IMR-90 (cell line): ENCODE results near the gene SLC25A33. TPM values are rescaled to one million over a fixed set of nuclear protein-coding genes. Genes with fewer than 3 reads are reported as not detected.

ENCODE experiments used
- ATAC-seq: fragments of 200-7000 bp; cut with Tn5 transposase; 2 replicates; pipeline ENCODE4 v1.9.1; 2020; ENCODE audit warnings: low read depth, mild to moderate bottlenecking, moderate library complexity
- BruUV-seq: library from RNA; stranded (reverse); fragments of 400-500 nt; replicated peaks from 2 replicates; lab custom pipeline; 2021; lab: Mats Ljungman, UMichigan
- CTCF ChIA-PET: fragments of 300-600 bp; formaldehyde crosslinking; extraction: SDS; loops from one replicate; lab custom pipeline; 2021; ENCODE audit warnings: antibody characterized with exemption; lab: Yijun Ruan, JAX
- POLR2A ChIA-PET: fragments of 300-600 bp; sonication (Branson Sonifier 250); formaldehyde crosslinking; loops from one replicate; lab custom pipeline; 2022; ENCODE audit warnings: antibody characterized with exemption; ENCODE audit not compliant: unreplicated experiment; lab: Charles Lee
- DNase-seq: peaks from one replicate; pipeline ENCODE4 v3.0.0; 2013
- H2AFZ ChIP-seq: replicated peaks from 2 replicates; pipeline ENCODE3; 2013; ENCODE audit warnings: low read length, mild to moderate bottlenecking; ENCODE audit not compliant: poor library complexity
- H2AK5ac ChIP-seq: 2 replicates; pipeline ENCODE4 v1.6.1; 2013; ENCODE audit warnings: low read depth, low read length, inconsistent platforms
- H2AK9ac ChIP-seq: replicated peaks from 2 replicates; pipeline ENCODE3; 2013; ENCODE audit warnings: mild to moderate bottlenecking, low read depth, low read length, moderate library complexity; ENCODE audit not compliant: poor library complexity
- H2BK120ac ChIP-seq: 2 replicates; pipeline ENCODE4 v1.6.1; 2013; ENCODE audit warnings: low read depth, low read length, inconsistent platforms
- H2BK15ac ChIP-seq: 3 replicates; pipeline ENCODE4 v1.6.1; 2013; ENCODE audit warnings: low read depth, low read length, inconsistent platforms
- H2BK20ac ChIP-seq: 2 replicates; pipeline ENCODE4 v1.6.1; 2013; ENCODE audit warnings: low read depth, mild to moderate bottlenecking, inconsistent platforms, low read length, moderate library complexity
- H2BK5ac ChIP-seq: 2 replicates; pipeline ENCODE4 v1.6.1; 2013; ENCODE audit warnings: mild to moderate bottlenecking, low read depth, low read length, inconsistent platforms; ENCODE audit not compliant: poor library complexity, severe bottlenecking
- H3K14ac ChIP-seq: replicated peaks from 2 replicates; pipeline ENCODE4 v1.6.1; 2013; ENCODE audit warnings: low read depth, low read length, inconsistent platforms
- H3K18ac ChIP-seq: 2 replicates; pipeline ENCODE4 v1.6.1; 2013; ENCODE audit warnings: low read depth, low read length, control low read depth
- H3K23ac ChIP-seq: 2 replicates; pipeline ENCODE4 v1.6.1; 2013; ENCODE audit warnings: low read depth, low read length, inconsistent platforms
- H3K27ac ChIP-seq: 2 replicates; pipeline ENCODE4 v1.5.1; 2013; ENCODE audit warnings: mild to moderate bottlenecking, control low read depth, low read length; ENCODE audit not compliant: insufficient read depth
- H3K27me3 ChIP-seq: 2 replicates; pipeline ENCODE4 v1.6.1; 2013; ENCODE audit warnings: low read length; ENCODE audit not compliant: control insufficient read depth, insufficient read depth
- H3K36me3 ChIP-seq: 2 replicates; pipeline ENCODE4 v1.6.1; 2013; ENCODE audit warnings: low read length, mixed read lengths; ENCODE audit not compliant: control insufficient read depth, insufficient read depth
- H3K4ac ChIP-seq: 2 replicates; pipeline ENCODE4 v1.6.1; 2013; ENCODE audit warnings: low read depth, low read length, inconsistent platforms
- H3K4me1 ChIP-seq: 2 replicates; pipeline ENCODE4 v1.6.1; 2013; ENCODE audit warnings: low read length, mixed read lengths; ENCODE audit not compliant: control insufficient read depth, insufficient read depth
- H3K4me2 ChIP-seq: 2 replicates; pipeline ENCODE4 v1.6.1; 2013; ENCODE audit warnings: low read depth, mild to moderate bottlenecking, control low read depth, low read length, moderate library complexity
- H3K4me3 ChIP-seq: 2 replicates; pipeline ENCODE4 v1.5.1; 2013; ENCODE audit warnings: low read depth, mild to moderate bottlenecking, control low read depth, low read length, moderate library complexity; ENCODE audit not compliant: insufficient read depth
- H3K56ac ChIP-seq: 2 replicates; pipeline ENCODE4 v1.6.1; 2013; ENCODE audit warnings: low read length, inconsistent platforms; ENCODE audit not compliant: insufficient read depth; ENCODE audit errors: extremely low read depth
- H3K79me1 ChIP-seq, 2 experiments: 2 replicates each; pipeline ENCODE4 v1.6.1; 2013; ENCODE audit warnings: low read length in 2 of 2, inconsistent platforms in 1 of 2, low read depth in 1 of 2
- H3K9ac ChIP-seq: 2 replicates; pipeline ENCODE4 v1.6.1; 2013; ENCODE audit warnings: low read depth, low read length, control low read depth
- H3K9me1 ChIP-seq: 2 replicates; pipeline ENCODE4 v1.6.1; 2013; ENCODE audit warnings: low read length, inconsistent platforms; ENCODE audit not compliant: insufficient read depth
- H3K9me3 ChIP-seq: 2 replicates; pipeline ENCODE4 v1.6.1; 2013; ENCODE audit warnings: low read length; ENCODE audit not compliant: control insufficient read depth, insufficient read depth
- H4K20me1 ChIP-seq: 2 replicates; pipeline ENCODE4 v1.6.1; 2013; ENCODE audit warnings: low read length, inconsistent platforms; ENCODE audit not compliant: insufficient read depth
- H4K5ac ChIP-seq: 2 replicates; pipeline ENCODE4 v1.6.1; 2013; ENCODE audit warnings: mild to moderate bottlenecking, low read depth, low read length, control low read depth
- H4K8ac ChIP-seq, 2 experiments: 2 replicates each; pipeline ENCODE4 v1.6.1; 2013; ENCODE audit warnings: low read depth in 2 of 2, low read length in 2 of 2, control low read depth in 1 of 2, inconsistent platforms in 1 of 2
- H4K91ac ChIP-seq: 2 replicates; pipeline ENCODE4 v1.6.1; 2013; ENCODE audit warnings: low read depth, low read length, inconsistent platforms; ENCODE audit not compliant: insufficient read depth
- BHLHE40 ChIP-seq: fragments of 150-350 bp; IDR thresholded peaks from 2 replicates; pipeline ENCODE4 v1.6.1; 2016; ENCODE audit warnings: mild to moderate bottlenecking, low read depth, low read length
- CEBPB ChIP-seq: IDR thresholded peaks from 2 replicates; pipeline ENCODE4 v1.6.1; 2012; ENCODE audit warnings: low read depth, low read length, improper control_type of control experiment
- CHD1 ChIP-seq: IDR thresholded peaks from 2 replicates; pipeline ENCODE4 v1.6.1; 2012; ENCODE audit warnings: low read depth, low read length, improper control_type of control experiment
- CTCF ChIP-seq: conservative IDR thresholded peaks from 2 replicates; pipeline ENCODE4 v1.5.1; 2012; ENCODE audit warnings: mild to moderate bottlenecking, low read depth, low read length, improper control_type of control experiment
- ELK1 ChIP-seq: fragments of 150-350 bp; IDR thresholded peaks from 2 replicates; pipeline ENCODE4 v1.6.1; 2016; ENCODE audit warnings: low read depth, mild to moderate bottlenecking, low read length, moderate library complexity, borderline replicate concordance
- FOS ChIP-seq: fragments of 150-350 bp; IDR thresholded peaks from 2 replicates; pipeline ENCODE4 v1.6.1; 2016; ENCODE audit warnings: low read depth, low read length
- MAFK ChIP-seq: IDR thresholded peaks from 2 replicates; pipeline ENCODE4 v1.6.1; 2012; ENCODE audit warnings: low read depth, low read length, improper control_type of control experiment
- MAZ ChIP-seq: IDR thresholded peaks from 2 replicates; pipeline ENCODE4 v1.6.1; 2012; ENCODE audit warnings: low read depth, mild to moderate bottlenecking, low read length, improper control_type of control experiment, moderate library complexity, borderline replicate concordance
- MXI1 ChIP-seq: IDR thresholded peaks from 2 replicates; pipeline ENCODE4 v1.6.1; 2012; ENCODE audit warnings: low read depth, mild to moderate bottlenecking, low read length, moderate library complexity, borderline replicate concordance
- NFE2L2 ChIP-seq: fragments of 150-350 bp; IDR thresholded peaks from 2 replicates; pipeline ENCODE4 v1.6.1; 2016; ENCODE audit warnings: low read depth, mild to moderate bottlenecking, low read length
- POLR2A ChIP-seq: IDR thresholded peaks from 2 replicates; pipeline ENCODE4 v1.6.1; 2012; ENCODE audit warnings: mild to moderate bottlenecking, low read depth, low read length
- RAD21 ChIP-seq: IDR thresholded peaks from 2 replicates; pipeline ENCODE4 v1.6.1; 2012; ENCODE audit warnings: low read length, improper control_type of control experiment
- RCOR1 ChIP-seq: IDR thresholded peaks from 2 replicates; pipeline ENCODE4 v1.6.1; 2012; ENCODE audit warnings: mild to moderate bottlenecking, low read length, improper control_type of control experiment; ENCODE audit not compliant: insufficient replicate concordance
- RFX5 ChIP-seq: IDR thresholded peaks from 2 replicates; pipeline ENCODE4 v1.8.0; 2012; ENCODE audit warnings: low read depth, mild to moderate bottlenecking, low read length, moderate library complexity
- SMC3 ChIP-seq: fragments of 150-350 bp; IDR thresholded peaks from 2 replicates; pipeline ENCODE4 v1.6.1; 2016; ENCODE audit warnings: low read depth, mild to moderate bottlenecking, antibody characterized with exemption, low read length, moderate library complexity
- USF2 ChIP-seq: fragments of 150-350 bp; IDR thresholded peaks from 2 replicates; pipeline ENCODE4 v1.6.1; 2017; ENCODE audit warnings: mild to moderate bottlenecking, antibody characterized with exemption, low read length, low read depth
- WGBS, 2 experiments: methylation state at CpG; one replicate each; pipeline versions ENCODE4 v1.1.5 to v1.1.7; 2013; ENCODE audit warnings: missing lambda C conversion rate in 2 of 2; ENCODE audit not compliant: insufficient read length in 1 of 2; ENCODE audit errors: extremely low coverage in 2 of 2; 5-methylcytosine and 5-hydroxymethylcytosine counted together
- dilution Hi-C: fragments of 300-500 bp; cut with HindIII; formaldehyde crosslinking; loops from one replicate; pipeline ENCODE4 v1.14.3; 2018; ENCODE audit warnings: low sequenced_read_pairs; ENCODE audit not compliant: unreplicated experiment
- in situ Hi-C: fragments of 300-500 bp; cut with MboI; formaldehyde crosslinking; loops from 3 replicates; pipeline ENCODE4 v1.14.3; 2019; ENCODE audit warnings: low sequenced_read_pairs, inconsistent platforms, mixed read lengths
- intact Hi-C: fragments of 100-400 bp; cut with micrococcal nuclease; formaldehyde crosslinking; loops from 2 replicates; pipeline ENCODE4 v1.10.0; 2022
- polyA plus RNA-seq, 3 experiments: library from polyadenylated mRNA; depleted of rRNA; stranded (reverse); fragments of >200 nt; gene quantifications; 2 replicates each; pipeline ENCODE4 v1.2.3, GENCODE V29; 2012; ENCODE audit warnings: low replicate concordance in 1 of 3
- total RNA-seq: library from RNA; depleted of rRNA; stranded (reverse); fragments of >200 nt; gene quantifications from 2 replicates; pipeline ENCODE4 v1.2.3, GENCODE V29; 2012

Gene SLC25A33
- total and polyA plus RNA-seq, 2 of the 4 experiments (the other 2 are of a cell fraction): 2.5 to 3.0 TPM

GRCh38 chr1:9505143-9505542 lies 34.1 kb upstream of the SLC25A33 start:
- dilution Hi-C loops (no loop called here), intact Hi-C loops (no loop called here), in situ Hi-C loops (no loop called here)
- Histone ChIP-seq H3K9me3 (no peaks in the 10 kb centered on the region), H4K5ac (no peak overlapping the region), H3K56ac (no peak overlapping the region), H2BK20ac (no peak overlapping the region), H3K9ac (no peak overlapping the region), H3K79me1 (no peaks in the 10 kb centered on the region), H2BK15ac (no peak overlapping the region), H2BK5ac (no peak overlapping the region), H2AK5ac (no peak overlapping the region), H2AFZ (peak overlapping the region; percentile 56), H3K18ac (no peak overlapping the region), H2BK120ac (no peak overlapping the region), H3K23ac (no peak overlapping the region), H3K9me1 (no peaks in the 10 kb centered on the region), H3K4me3 (no peak overlapping the region), H3K27me3 (peaks cover 32% of the 10 kb centered on the region), H2AK9ac (no peak overlapping the region), H3K4me1 (no peaks in the 10 kb centered on the region), H4K8ac (no peak overlapping the region), H4K91ac (no peak overlapping the region), H3K14ac (no peak overlapping the region), H3K4me2 (no peak overlapping the region), H4K20me1 (no peaks in the 10 kb centered on the region), H3K36me3 (no peaks in the 10 kb centered on the region), H3K27ac (no peak overlapping the region), H3K4ac (no peak overlapping the region)
- ATAC-seq (no peak), DNase-seq (no peak)
- POLR2A ChIA-PET: no interaction called here
- 59% methylated on average over 3 of the region's 8 CpGs; no CpG with 5 or more reads in 1 of the 2 experiments for WGBS, 2 experiments
- TF ChIP-seq MAFK: no peak
- TF ChIP-seq RFX5: no peak
- TF ChIP-seq FOS: no peak
- TF ChIP-seq MAZ: no peak
- TF ChIP-seq NFE2L2: no peak
- no peak for TF ChIP-seq CHD1
- TF ChIP-seq BHLHE40: no peak
- no peak for TF ChIP-seq USF2
- no peak for TF ChIP-seq CTCF
- TF ChIP-seq RAD21: no peak
- TF ChIP-seq ELK1: no peak
- no peak for TF ChIP-seq RCOR1
- no peak for TF ChIP-seq CEBPB
- TF ChIP-seq SMC3: no peak
- TF ChIP-seq MXI1: no peak
- TF ChIP-seq POLR2A: no peak
- no TSS peak for BruUV-seq
- CTCF ChIA-PET: no interaction called here
